Measurements from ENCODE around the gene CST3.

DNA sequence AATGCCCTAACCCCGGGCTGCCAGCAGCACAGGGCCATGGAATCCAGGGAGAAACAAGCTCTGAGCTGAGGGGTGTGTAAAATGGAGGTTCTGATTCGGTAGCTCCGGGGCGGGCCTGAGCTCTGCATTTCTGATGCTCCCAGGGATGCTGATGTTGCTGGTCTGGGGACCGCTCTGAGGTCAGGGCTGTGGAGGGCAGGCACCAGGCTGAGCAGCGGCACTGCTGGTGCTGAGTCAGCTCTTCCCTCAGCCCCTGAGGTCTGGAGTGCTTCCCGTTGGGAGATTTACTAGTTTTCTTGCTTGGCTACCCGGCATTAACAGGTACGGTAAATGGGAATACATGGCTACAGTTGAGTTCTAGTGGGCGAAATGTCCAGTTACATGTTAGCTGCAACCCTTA, 18.6 kb upstream of the CST3 start:
- no peak for TF ChIP-seq EZH2 (IDR thresholded peaks at IDR 0.05; ENCODE audit: insufficient read depth, poor library complexity, severe bottlenecking)
- TF ChIP-seq EZH2phosphoT487 (IDR thresholded peaks at IDR 0.05; ENCODE audit: insufficient read depth, low read depth) = no peak

Measured in GM23248 (cell line).